Lower leg skin (tissue), 3 donors: Measurements from ENCODE around the gene NOP10.

Source experiments
- CTCF ChIP-seq, 3 donors: fragments of 450-650 bp; IDR thresholded peaks; one replicate each; pipeline ENCODE4 v1.5.1; 2016; ENCODE audit warnings: antibody characterized with exemption in 3 of 3, mild to moderate bottlenecking in 3 of 3, moderate library complexity in 2 of 3
- POLR2A ChIP-seq, 2 donors: fragments of 450-650 bp; IDR thresholded peaks; one replicate each; pipeline ENCODE4 v1.6.1; 2016 to 2017; ENCODE audit warnings: antibody characterized with exemption in 2 of 2, mild to moderate bottlenecking in 1 of 2, moderate library complexity in 1 of 2

- no peak for TF ChIP-seq CTCF (IDR thresholded peaks at IDR 0.05)
- no peak for TF ChIP-seq POLR2A (IDR thresholded peaks at IDR 0.05)
These were observed 6.8 kb upstream of the NOP10 start for GRCh38 chr15:34349769-34350168.
